H9 (cell line): Measurements from ENCODE around the gene CST6. TPM values are rescaled to one million over a fixed set of nuclear protein-coding genes. Genes with fewer than 3 reads are reported as not detected.

ENCODE experiments used
- DNase-seq: peaks from one replicate; pipeline ENCODE4 v3.0.0-alpha.2; 2017
- H2AFZ ChIP-seq: one replicate; pipeline ENCODE4 v1.6.1; 2013; ENCODE audit warnings: mild to moderate bottlenecking, low read length, control low read depth, moderate library complexity
- H2AK5ac ChIP-seq: 2 replicates; pipeline ENCODE4 v1.6.1; 2013; ENCODE audit warnings: low read length, control low read depth, mixed read lengths; ENCODE audit not compliant: insufficient read length
- H2BK120ac ChIP-seq: one replicate; pipeline ENCODE4 v1.6.1; 2013; ENCODE audit warnings: low read depth, mild to moderate bottlenecking, low read length, control low read depth, inconsistent platforms; ENCODE audit not compliant: poor library complexity, severe bottlenecking
- H2BK12ac ChIP-seq: 2 replicates; pipeline ENCODE4 v1.6.1; 2013; ENCODE audit warnings: low read length, control low read depth, mixed read lengths, low read depth; ENCODE audit not compliant: insufficient read length
- H2BK15ac ChIP-seq: 2 replicates; pipeline ENCODE4 v1.6.1; 2013; ENCODE audit warnings: low read depth, low read length, control low read depth
- H2BK20ac ChIP-seq: one replicate; pipeline ENCODE4 v1.6.1; 2013; ENCODE audit warnings: low read depth, mild to moderate bottlenecking, low read length, control low read depth, inconsistent platforms; ENCODE audit not compliant: poor library complexity, severe bottlenecking
- H2BK5ac ChIP-seq: 2 replicates; pipeline ENCODE4 v1.6.1; 2013; ENCODE audit warnings: low read length, control low read depth, mixed read lengths; ENCODE audit not compliant: insufficient read length
- H3K14ac ChIP-seq: 2 replicates; pipeline ENCODE4 v1.6.1; 2013; ENCODE audit warnings: low read length, control low read depth; ENCODE audit not compliant: insufficient read depth
- H3K18ac ChIP-seq: 2 replicates; pipeline ENCODE4 v1.6.1; 2013; ENCODE audit warnings: low read depth, mild to moderate bottlenecking, mixed read lengths, low read length, control low read depth; ENCODE audit not compliant: insufficient read length
- H3K23ac ChIP-seq: 2 replicates; pipeline ENCODE4 v1.6.1; 2013; ENCODE audit warnings: low read length, control low read depth, mixed read lengths, low read depth; ENCODE audit not compliant: insufficient read length
- H3K23me2 ChIP-seq: 2 replicates; pipeline ENCODE4 v1.6.1; 2013; ENCODE audit warnings: low read depth, mild to moderate bottlenecking, mixed read lengths, low read length, control low read depth; ENCODE audit not compliant: insufficient read length, poor library complexity, severe bottlenecking
- H3K27ac ChIP-seq: 2 replicates; pipeline ENCODE4 v1.5.1; 2013; ENCODE audit warnings: low read length, control low read depth, mixed read lengths, low read depth; ENCODE audit not compliant: insufficient read length
- H3K27me3 ChIP-seq: 2 replicates; pipeline ENCODE4 v1.6.1; 2013; ENCODE audit warnings: low read length, control low read depth, inconsistent platforms; ENCODE audit not compliant: insufficient read depth
- H3K4ac ChIP-seq: 2 replicates; pipeline ENCODE4 v1.6.1; 2013; ENCODE audit warnings: low read depth, mild to moderate bottlenecking, control low read depth, inconsistent platforms, low read length, moderate library complexity
- H3K4me1 ChIP-seq: 2 replicates; pipeline ENCODE4 v1.6.1; 2013; ENCODE audit warnings: low read length, control low read depth, inconsistent platforms; ENCODE audit not compliant: insufficient read depth
- H3K4me2 ChIP-seq: 2 replicates; pipeline ENCODE4 v1.6.1; 2013; ENCODE audit warnings: low read length, control low read depth, mixed read lengths; ENCODE audit not compliant: insufficient read length, insufficient read depth
- H3K56ac ChIP-seq: 2 replicates; pipeline ENCODE4 v1.6.1; 2013; ENCODE audit warnings: low read depth, mild to moderate bottlenecking, mixed read lengths, low read length, control low read depth; ENCODE audit not compliant: insufficient read length
- H3K79me1 ChIP-seq: 2 replicates; pipeline ENCODE4 v1.6.1; 2013; ENCODE audit warnings: low read depth, mild to moderate bottlenecking, moderate library complexity, low read length, control low read depth, inconsistent platforms; ENCODE audit not compliant: insufficient read depth, poor library complexity, severe bottlenecking
- H3K79me2 ChIP-seq: 2 replicates; pipeline ENCODE4 v1.6.1; 2013; ENCODE audit warnings: low read length, control low read depth, inconsistent platforms; ENCODE audit not compliant: insufficient read depth
- H3K9ac ChIP-seq: 2 replicates; pipeline ENCODE4 v1.6.1; 2013; ENCODE audit warnings: low read length, control low read depth, mixed read lengths; ENCODE audit not compliant: insufficient read length; ENCODE audit errors: extremely low read depth
- H3K9me3 ChIP-seq: one replicate; pipeline ENCODE4 v1.6.1; 2013; ENCODE audit warnings: low read depth, low read length, inconsistent platforms; ENCODE audit not compliant: control insufficient read depth
- H3T11ph ChIP-seq: one replicate; pipeline ENCODE4 v1.6.1; 2013; ENCODE audit warnings: mild to moderate bottlenecking, low read length, control low read depth, inconsistent platforms
- H4K20me1 ChIP-seq: one replicate; pipeline ENCODE4 v1.6.1; 2013; ENCODE audit not compliant: control insufficient read depth, insufficient read length, insufficient read depth
- H4K5ac ChIP-seq: 2 replicates; pipeline ENCODE4 v1.6.1; 2013; ENCODE audit warnings: low read depth, mild to moderate bottlenecking, mixed read lengths, low read length, control low read depth; ENCODE audit not compliant: insufficient read length
- H4K8ac ChIP-seq: replicated peaks from 2 replicates; pipeline ENCODE4 v1.6.1; 2013; ENCODE audit warnings: low read length, control low read depth, mixed read lengths, low read depth; ENCODE audit not compliant: insufficient read length
- H4K91ac ChIP-seq: 2 replicates; pipeline ENCODE4 v1.6.1; 2013; ENCODE audit warnings: low read depth, mild to moderate bottlenecking, moderate library complexity, mixed read lengths, low read length, control low read depth; ENCODE audit not compliant: insufficient read length
- H3K27ac Mint-ChIP-seq, 3 experiments: 2 replicates in 2 of 3; 3 replicates in 1 of 3; pipeline ENCODE4 v1.8.0; 2020 to 2021; ENCODE audit warnings: mixed read lengths in 3 of 3, mild to moderate bottlenecking in 1 of 3, moderate library complexity in 1 of 3
- H3K27me3 Mint-ChIP-seq: 2 replicates; pipeline ENCODE4 v1.8.0; 2021; ENCODE audit warnings: low read depth, mild to moderate bottlenecking, moderate library complexity, mixed read lengths
- H3K36me3 Mint-ChIP-seq, 3 experiments: 2 replicates in 2 of 3; 3 replicates in 1 of 3; pipeline ENCODE4 v1.8.0; 2020 to 2021; ENCODE audit warnings: low read depth in 3 of 3, mixed read lengths in 3 of 3; ENCODE audit not compliant: insufficient read depth in 1 of 3
- H3K4me1 Mint-ChIP-seq, 2 experiments: 2 replicates each; pipeline ENCODE4 v1.8.0; 2020; ENCODE audit warnings: mixed read lengths in 2 of 2
- H3K4me3 Mint-ChIP-seq, 2 experiments: 2 replicates in 1 of 2; 3 replicates in 1 of 2; pipeline ENCODE4 v1.8.0; 2020 to 2021; ENCODE audit warnings: mild to moderate bottlenecking in 2 of 2, mixed read lengths in 2 of 2, moderate library complexity in 1 of 2
- H3K9me3 Mint-ChIP-seq, 2 experiments: 2 replicates in 1 of 2; 3 replicates in 1 of 2; pipeline ENCODE4 v1.8.0; 2020; ENCODE audit warnings: mild to moderate bottlenecking in 2 of 2, mixed read lengths in 2 of 2, moderate library complexity in 1 of 2
- CTCF ChIP-seq: fragments of 200-600 bp; sonication (generic); conservative IDR thresholded peaks from 3 replicates; pipeline ENCODE4 v1.8.0; 2021; ENCODE audit warnings: antibody characterized with exemption, mild to moderate bottlenecking
- WGBS: extraction: QIAGEN DNeasy Blood & Tissue Kit; methylation state at CpG from one replicate; pipeline ENCODE4 v1.1.7; 2013; ENCODE audit warnings: missing lambda C conversion rate, low lambda C conversion rate, mixed read lengths; ENCODE audit not compliant: insufficient read length; ENCODE audit errors: extremely low coverage; 5-methylcytosine and 5-hydroxymethylcytosine counted together
- total RNA-seq: library from RNA; stranded (reverse); gene quantifications from 2 replicates; pipeline ENCODE4 v1.2.1, GENCODE V29; 2021

CST6 gene
- total RNA-seq, 1 experiment from 2014 or later: not detected

- Histone ChIP-seq H3K27ac (no peak overlapping the region), H3K9me3 (no peaks in the 10 kb centered on the region), H4K91ac (no peak overlapping the region), H4K8ac (no peak overlapping the region), H3K9ac (no peak overlapping the region), H3K14ac (no peak overlapping the region), H3K4ac (no peak overlapping the region), H2BK20ac (no peak overlapping the region), H2BK120ac (no peak overlapping the region), H2BK5ac (no peak overlapping the region), H2BK12ac (no peak overlapping the region), H4K20me1 (no peaks in the 10 kb centered on the region), H3K23me2 (peaks cover 7% of the 10 kb centered on the region), H3K18ac (no peak overlapping the region), H2AFZ (no peak overlapping the region), H2AK5ac (no peak overlapping the region), H3K27me3 (no peaks in the 10 kb centered on the region), H3K79me1 (peaks cover 9% of the 10 kb centered on the region), H3K56ac (no peak overlapping the region), H3K4me2 (no peak overlapping the region), H3T11ph (no peak overlapping the region), H3K23ac (no peak overlapping the region), H3K4me1 (no peaks in the 10 kb centered on the region; the same call in 1 of the 2 replicates), H2BK15ac (no peak overlapping the region), H4K5ac (no peak overlapping the region), H3K79me2 (peaks cover 12% of the 10 kb centered on the region; the same call in 1 of the 2 replicates)
- Mint-ChIP-seq H3K27ac (no peak overlapping the region), H3K36me3 (peaks cover 58 to 87% (median 87%) of the 10 kb centered on the region in 3 experiments), H3K27me3 (no peaks in the 10 kb centered on the region), H3K4me1 (peaks cover 5 to 10% of the 10 kb centered on the region in 2 experiments), H3K4me3 (no peak overlapping the region; a peak in 1 of 5 replicates), H3K9me3 (no peaks in the 10 kb centered on the region)
- DNase-seq: no peak
- WGBS: no CpG with 5 or more reads among the region's 7 CpGs
- no peak for TF ChIP-seq CTCF
Measured at GRCh38 chr11:66056501-66056900, 44.7 kb downstream of the CST6 start.
